ENCODE measurements around the gene EPHA10. TPM values are rescaled to one million over a fixed set of nuclear protein-coding genes. Genes with fewer than 3 reads are reported as not detected.

EPHA10 gene
- total and polyA plus RNA-seq, 4 donors: under 0.01 to 0.09 (median 0.03) TPM; not detected in 1

DNA sequence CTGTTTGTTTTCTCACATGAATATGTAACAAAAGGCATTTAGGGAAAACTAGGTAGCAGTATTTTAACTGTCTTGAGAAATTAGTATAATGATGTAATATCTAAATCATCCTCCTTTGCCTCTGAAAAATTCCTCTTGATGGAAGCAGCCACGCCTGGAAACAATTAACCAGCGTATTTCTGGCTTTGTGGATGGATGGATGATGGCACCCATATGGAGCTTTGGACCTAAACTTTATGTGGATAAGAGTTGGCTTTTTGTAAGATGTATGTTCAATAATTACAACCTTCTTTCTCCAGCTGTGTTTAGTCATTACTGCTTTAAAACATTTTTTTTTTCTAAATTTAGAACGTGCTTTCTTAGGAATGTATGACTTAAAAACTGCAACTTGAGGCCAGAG lies 60.0 kb downstream of the EPHA10 start:
- no peak for DNase-seq (ENCODE audit: low spot score)
- 91% methylated on average over 3 of the region's 3 CpGs for WGBS
- H3K36me3 ChIP-seq (ENCODE audit: control insufficient read depth in 4 of 4, insufficient read depth in 3 of 4, low read depth in 1 of 4, low read length in 3 of 4): peaks cover 0 to 3% (median 1%) of the 10 kb centered on the region in 4 donors
- no peak overlapping the region for H3K4me3 ChIP-seq (ENCODE audit: low read depth in 1 of 3, low read length in 3 of 3)
- H3K9ac ChIP-seq (ENCODE audit: low read depth in 1 of 2, low read length in 2 of 2): no peak overlapping the region
- no peaks in the 10 kb centered on the region for H3K27me3 ChIP-seq (ENCODE audit: control insufficient read depth in 4 of 4, insufficient read depth in 4 of 4, low read length in 3 of 4)
- no peaks in the 10 kb centered on the region for H3K4me1 ChIP-seq (ENCODE audit: control insufficient read depth in 4 of 4, insufficient read depth in 4 of 4, low read length in 3 of 4)
- no peak for TF ChIP-seq FOXA2 (IDR thresholded peaks at IDR 0.05)
- TF ChIP-seq EGR1 (IDR thresholded peaks at IDR 0.05; ENCODE audit: low read depth in 2 of 2): no peak
- TF ChIP-seq HNF4A (conservative IDR thresholded peaks at IDR 0.05): no peak
- no peak for TF ChIP-seq RAD21 (IDR thresholded peaks at IDR 0.05)
- no peak for TF ChIP-seq YY1 (IDR thresholded peaks at IDR 0.05)
- no peak for TF ChIP-seq FOXA1 (IDR thresholded peaks at IDR 0.05)
- TF ChIP-seq, protein P1, sequence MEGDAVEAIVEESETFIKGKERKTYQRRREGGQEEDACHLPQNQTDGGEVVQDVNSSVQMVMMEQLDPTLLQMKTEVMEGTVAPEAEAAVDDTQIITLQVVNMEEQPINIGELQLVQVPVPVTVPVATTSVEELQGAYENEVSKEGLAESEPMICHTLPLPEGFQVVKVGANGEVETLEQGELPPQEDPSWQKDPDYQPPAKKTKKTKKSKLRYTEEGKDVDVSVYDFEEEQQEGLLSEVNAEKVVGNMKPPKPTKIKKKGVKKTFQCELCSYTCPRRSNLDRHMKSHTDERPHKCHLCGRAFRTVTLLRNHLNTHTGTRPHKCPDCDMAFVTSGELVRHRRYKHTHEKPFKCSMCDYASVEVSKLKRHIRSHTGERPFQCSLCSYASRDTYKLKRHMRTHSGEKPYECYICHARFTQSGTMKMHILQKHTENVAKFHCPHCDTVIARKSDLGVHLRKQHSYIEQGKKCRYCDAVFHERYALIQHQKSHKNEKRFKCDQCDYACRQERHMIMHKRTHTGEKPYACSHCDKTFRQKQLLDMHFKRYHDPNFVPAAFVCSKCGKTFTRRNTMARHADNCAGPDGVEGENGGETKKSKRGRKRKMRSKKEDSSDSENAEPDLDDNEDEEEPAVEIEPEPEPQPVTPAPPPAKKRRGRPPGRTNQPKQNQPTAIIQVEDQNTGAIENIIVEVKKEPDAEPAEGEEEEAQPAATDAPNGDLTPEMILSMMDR (IDR thresholded peaks at IDR 0.05; ENCODE audit: low read depth, low read length, missing input control): no peak
- no peak overlapping the region for H3K27ac ChIP-seq (ENCODE audit: low read depth in 1 of 2, low read length in 2 of 2)
- no peaks in the 10 kb centered on the region for H3K9me3 ChIP-seq (ENCODE audit: control insufficient read depth in 4 of 4, low read length in 3 of 4)

DNA sequence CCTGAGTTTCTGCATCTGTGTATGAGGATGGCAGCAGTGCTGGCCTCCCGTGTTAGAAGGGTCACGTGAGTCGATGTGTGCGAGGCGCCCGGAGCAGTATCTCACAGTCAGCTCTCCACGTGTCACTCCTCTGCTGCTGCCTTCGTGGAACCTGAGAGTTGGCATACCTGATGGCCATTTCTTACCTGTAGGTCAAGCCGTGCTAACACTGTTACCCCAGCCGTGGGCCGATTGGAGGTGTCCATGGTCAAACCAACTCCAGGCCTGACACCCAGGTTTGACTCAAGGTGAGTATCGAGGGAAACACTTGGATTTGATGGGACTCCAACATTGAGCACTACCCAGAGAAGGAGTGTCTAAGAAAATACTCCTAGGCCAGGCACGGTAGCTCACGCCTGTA lies 61.9 kb downstream of the EPHA10 start:
- DNase-seq (ENCODE audit: low spot score): no peak
- 94% methylated on average over 14 of the region's 14 CpGs for WGBS
- no peaks in the 10 kb centered on the region for H3K27me3 ChIP-seq (ENCODE audit: control insufficient read depth in 4 of 4, insufficient read depth in 4 of 4, low read length in 3 of 4)
- no peaks in the 10 kb centered on the region for H3K36me3 ChIP-seq (ENCODE audit: control insufficient read depth in 4 of 4, insufficient read depth in 3 of 4, low read depth in 1 of 4, low read length in 3 of 4)
- H3K4me1 ChIP-seq (ENCODE audit: control insufficient read depth in 4 of 4, insufficient read depth in 4 of 4, low read length in 3 of 4): no peaks in the 10 kb centered on the region
- H3K9ac ChIP-seq (ENCODE audit: low read depth in 1 of 2, low read length in 2 of 2): no peak overlapping the region
- TF ChIP-seq, protein P1 (IDR thresholded peaks at IDR 0.05; ENCODE audit: low read depth, low read length, missing input control): no peak
- TF ChIP-seq, protein P2, sequence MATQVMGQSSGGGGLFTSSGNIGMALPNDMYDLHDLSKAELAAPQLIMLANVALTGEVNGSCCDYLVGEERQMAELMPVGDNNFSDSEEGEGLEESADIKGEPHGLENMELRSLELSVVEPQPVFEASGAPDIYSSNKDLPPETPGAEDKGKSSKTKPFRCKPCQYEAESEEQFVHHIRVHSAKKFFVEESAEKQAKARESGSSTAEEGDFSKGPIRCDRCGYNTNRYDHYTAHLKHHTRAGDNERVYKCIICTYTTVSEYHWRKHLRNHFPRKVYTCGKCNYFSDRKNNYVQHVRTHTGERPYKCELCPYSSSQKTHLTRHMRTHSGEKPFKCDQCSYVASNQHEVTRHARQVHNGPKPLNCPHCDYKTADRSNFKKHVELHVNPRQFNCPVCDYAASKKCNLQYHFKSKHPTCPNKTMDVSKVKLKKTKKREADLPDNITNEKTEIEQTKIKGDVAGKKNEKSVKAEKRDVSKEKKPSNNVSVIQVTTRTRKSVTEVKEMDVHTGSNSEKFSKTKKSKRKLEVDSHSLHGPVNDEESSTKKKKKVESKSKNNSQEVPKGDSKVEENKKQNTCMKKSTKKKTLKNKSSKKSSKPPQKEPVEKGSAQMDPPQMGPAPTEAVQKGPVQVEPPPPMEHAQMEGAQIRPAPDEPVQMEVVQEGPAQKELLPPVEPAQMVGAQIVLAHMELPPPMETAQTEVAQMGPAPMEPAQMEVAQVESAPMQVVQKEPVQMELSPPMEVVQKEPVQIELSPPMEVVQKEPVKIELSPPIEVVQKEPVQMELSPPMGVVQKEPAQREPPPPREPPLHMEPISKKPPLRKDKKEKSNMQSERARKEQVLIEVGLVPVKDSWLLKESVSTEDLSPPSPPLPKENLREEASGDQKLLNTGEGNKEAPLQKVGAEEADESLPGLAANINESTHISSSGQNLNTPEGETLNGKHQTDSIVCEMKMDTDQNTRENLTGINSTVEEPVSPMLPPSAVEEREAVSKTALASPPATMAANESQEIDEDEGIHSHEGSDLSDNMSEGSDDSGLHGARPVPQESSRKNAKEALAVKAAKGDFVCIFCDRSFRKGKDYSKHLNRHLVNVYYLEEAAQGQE (IDR thresholded peaks at IDR 0.05): no peak
- no peak for TF ChIP-seq HNF4A (conservative IDR thresholded peaks at IDR 0.05)
- no peak for TF ChIP-seq GABPA (IDR thresholded peaks at IDR 0.05 in 1 of 2, conservative IDR thresholded peaks at IDR 0.05 in 1 of 2)
- no peak for TF ChIP-seq FOXA2 (IDR thresholded peaks at IDR 0.05)
- TF ChIP-seq, protein P3, sequence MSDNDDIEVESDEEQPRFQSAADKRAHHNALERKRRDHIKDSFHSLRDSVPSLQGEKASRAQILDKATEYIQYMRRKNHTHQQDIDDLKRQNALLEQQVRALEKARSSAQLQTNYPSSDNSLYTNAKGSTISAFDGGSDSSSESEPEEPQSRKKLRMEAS (IDR thresholded peaks at IDR 0.05): no peak
- TF ChIP-seq HNF4G (IDR thresholded peaks at IDR 0.05): no peak
- no peak for TF ChIP-seq SP1 (IDR thresholded peaks at IDR 0.05)
- no peak overlapping the region for H3K4me3 ChIP-seq (ENCODE audit: low read depth in 1 of 3, low read length in 3 of 3)
- H3K27ac ChIP-seq (ENCODE audit: low read depth in 1 of 2, low read length in 2 of 2): no peak overlapping the region
- no peaks in the 10 kb centered on the region for H3K9me3 ChIP-seq (ENCODE audit: control insufficient read depth in 4 of 4, low read length in 3 of 4)

Data from liver (tissue), 9 donors.